Kidney epithelial cell (primary cell): ENCODE data around the gene STARD5. TPM values are rescaled to one million over a fixed set of nuclear protein-coding genes. Genes with fewer than 3 reads are reported as not detected.

ENCODE experiments used
- DNase-seq: peaks from one replicate; pipeline ENCODE4 v3.0.0-alpha.2; 2010; ENCODE audit warnings: low read depth
- H3K27me3 ChIP-seq: 2 replicates; pipeline ENCODE4 v1.6.0; 2011; ENCODE audit warnings: low read length; ENCODE audit not compliant: control insufficient read depth, insufficient read depth
- H3K36me3 ChIP-seq: 2 replicates; pipeline ENCODE4 v1.5.1; 2011; ENCODE audit warnings: low read length; ENCODE audit not compliant: control insufficient read depth, insufficient read depth
- H3K4me3 ChIP-seq: 2 replicates; pipeline ENCODE4 v1.5.1; 2011; ENCODE audit warnings: low read depth, mild to moderate bottlenecking, control low read depth, low read length
- CTCF ChIP-seq: IDR thresholded peaks from 2 replicates; pipeline ENCODE4 v1.5.1; 2011; ENCODE audit warnings: mild to moderate bottlenecking, moderate library complexity, low read length, control low read depth, inconsistent platforms; ENCODE audit not compliant: insufficient read depth, poor library complexity, severe bottlenecking
- total RNA-seq: library from RNA; depleted of rRNA; stranded (reverse); fragments of >200 nt; gene quantifications from 2 replicates; pipeline ENCODE4 v1.2.3, GENCODE V29; 2015

The STARD5 gene
- total RNA-seq, 1 donor from 2014 or later: 1.2 TPM

GRCh38 chr15:81315452-81316175 is 8.3 kb downstream of the STARD5 start:
- Histone ChIP-seq H3K4me3 (no peak overlapping the region), H3K36me3 (no peaks in the 10 kb centered on the region), H3K27me3 (no peaks in the 10 kb centered on the region)
- DNase-seq: no peak
- no peak for TF ChIP-seq CTCF

- Histone ChIP-seq H3K27me3 (no peaks in the 10 kb centered on the region), H3K36me3 (no peaks in the 10 kb centered on the region), H3K4me3 (no peak overlapping the region)
- no peak for DNase-seq
- TF ChIP-seq CTCF: no peak
These were observed 9.6 kb downstream of the STARD5 start for GRCh38 chr15:81314378-81314777.

GRCh38 chr15:81313686-81314085 is 10.3 kb downstream of the STARD5 start:
- Histone ChIP-seq H3K4me3 (no peak overlapping the region), H3K27me3 (no peaks in the 10 kb centered on the region), H3K36me3 (no peaks in the 10 kb centered on the region)
- no peak for TF ChIP-seq CTCF
- DNase-seq: no peak

- Histone ChIP-seq H3K36me3 (no peaks in the 10 kb centered on the region), H3K4me3 (no peak overlapping the region)
- peak; percentile 98 for DNase-seq
These were observed 11.0 kb downstream of the STARD5 start for GRCh38 chr15:81312790-81313543.

GRCh38 chr15:81311752-81312464 is 12.0 kb downstream of the STARD5 start:
- Histone ChIP-seq H3K4me3 (no peak overlapping the region), H3K27me3 (no peaks in the 10 kb centered on the region), H3K36me3 (no peaks in the 10 kb centered on the region)
- DNase-seq: no peak
- TF ChIP-seq CTCF: no peak

More at GRCh38 chr15:81312790-81313543, 11.0 kb downstream of the STARD5 start:
- H3K27me3 ChIP-seq: no peaks in the 10 kb centered on the region
- TF ChIP-seq CTCF: no peak
